Hepatocyte (in vitro differentiated cells): ENCODE results near the gene SLC8A2. TPM values are rescaled to one million over a fixed set of nuclear protein-coding genes. Genes with fewer than 3 reads are reported as not detected.

Experiments
- DNase-seq: peaks from one replicate; pipeline ENCODE4 v3.0.0-alpha.2; 2016; ENCODE audit warnings: low spot score
- H2AFZ ChIP-seq: fragments of 200-600 bp; sonication (generic); 2 replicates; pipeline ENCODE4 v1.6.0; 2016; ENCODE audit warnings: antibody characterized with exemption, mild to moderate bottlenecking
- H3K27ac ChIP-seq: fragments of 200-600 bp; sonication (generic); 2 replicates; pipeline ENCODE4 v1.5.1; 2016; ENCODE audit warnings: mild to moderate bottlenecking
- H3K27me3 ChIP-seq: fragments of 200-600 bp; sonication (generic); 2 replicates; pipeline ENCODE4 v1.6.1; 2016
- H3K36me3 ChIP-seq: fragments of 200-600 bp; sonication (generic); replicated peaks from 2 replicates; pipeline ENCODE4 v1.5.1; 2016; ENCODE audit warnings: low read depth; ENCODE audit not compliant: insufficient read depth
- H3K4me1 ChIP-seq: fragments of 200-600 bp; sonication (generic); 2 replicates; pipeline ENCODE4 v1.5.1; 2016; ENCODE audit warnings: mild to moderate bottlenecking, moderate library complexity; ENCODE audit not compliant: insufficient read depth
- H3K4me2 ChIP-seq: fragments of 200-600 bp; sonication (generic); 2 replicates; pipeline ENCODE4 v1.6.0; 2016
- H3K4me3 ChIP-seq: fragments of 200-600 bp; sonication (generic); 2 replicates; pipeline ENCODE4 v1.5.1; 2016; ENCODE audit warnings: mild to moderate bottlenecking
- H3K79me2 ChIP-seq: fragments of 200-600 bp; sonication (generic); 2 replicates; pipeline ENCODE4 v1.6.0; 2017; ENCODE audit warnings: mild to moderate bottlenecking
- H3K9me2 ChIP-seq: fragments of 200-600 bp; sonication (generic); replicated peaks from 2 replicates; pipeline ENCODE4 v1.6.0; 2017; ENCODE audit warnings: mild to moderate bottlenecking; ENCODE audit not compliant: insufficient read depth
- H3K9me3 ChIP-seq: fragments of 200-600 bp; sonication (generic); 2 replicates; pipeline ENCODE4 v1.5.1; 2016; ENCODE audit warnings: low read depth, mild to moderate bottlenecking
- H4K20me1 ChIP-seq: fragments of 200-600 bp; sonication (generic); 2 replicates; pipeline ENCODE4 v1.6.0; 2016; ENCODE audit warnings: mild to moderate bottlenecking; ENCODE audit not compliant: insufficient read depth, poor library complexity, severe bottlenecking
- EZH2 ChIP-seq: fragments of 200-600 bp; sonication (generic); IDR thresholded peaks from 2 replicates; pipeline ENCODE4 v1.6.1; 2016; ENCODE audit warnings: antibody characterized with exemption, mild to moderate bottlenecking, borderline replicate concordance
- EZH2phosphoT487 ChIP-seq: fragments of 200-600 bp; sonication (generic); IDR thresholded peaks from one replicate; pipeline ENCODE4 v1.6.1; 2018; ENCODE audit warnings: antibody characterized with exemption, mild to moderate bottlenecking, low read depth, moderate library complexity; ENCODE audit not compliant: unreplicated experiment, severe bottlenecking
- WGBS: methylation state at CpG from one replicate; pipeline ENCODE4 v1.1.6; 2016; ENCODE audit warnings: low lambda C conversion rate; ENCODE audit errors: missing lambda C conversion rate; 5-methylcytosine and 5-hydroxymethylcytosine counted together
- polyA plus RNA-seq: library from polyadenylated mRNA; unstranded; fragments of >200 nt; fragmentation: Nextera tagmentation; extraction: Ambion mirVana; gene quantifications from 2 replicates; pipeline ENCODE4 v1.2.1, GENCODE V29; 2016
- total RNA-seq: library from RNA; depleted of rRNA; stranded (reverse); fragments of >200 nt; gene quantifications from 2 replicates; pipeline ENCODE4 v1.2.3, GENCODE V29; 2014
- TF ChIP-seq, protein P1 (sequence below): fragments of 200-600 bp; sonication (generic); IDR thresholded peaks from 2 replicates; pipeline ENCODE4 v1.5.1; 2016; ENCODE audit warnings: antibody characterized with exemption, mild to moderate bottlenecking; ENCODE audit not compliant: poor library complexity

The SLC8A2 gene
- total and polyA plus RNA-seq, 2 experiments from 2014 or later: 0.24 to 1.1 TPM

DNA sequence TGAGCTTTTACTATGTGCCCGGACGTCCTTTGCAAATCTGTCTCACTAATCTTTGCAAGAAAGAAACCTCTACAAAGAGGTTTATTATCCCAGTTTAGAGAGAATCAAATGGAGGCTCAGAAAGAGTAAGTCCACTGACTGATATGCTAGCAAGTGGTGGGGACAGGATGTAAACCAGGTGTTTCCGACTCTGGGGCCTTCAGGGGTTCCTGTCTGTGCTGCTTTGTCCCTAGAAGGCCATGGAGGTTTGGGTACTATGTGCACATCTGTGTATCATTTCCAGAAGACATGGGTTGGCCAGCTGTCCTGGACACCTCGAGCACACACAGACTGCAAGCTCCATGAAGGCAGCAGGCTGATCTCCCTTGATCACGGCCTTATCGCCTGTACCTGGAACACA is 13.5 kb upstream of the SLC8A2 start:
- Histone ChIP-seq H3K4me3 (no peak overlapping the region), H3K27ac (peak overlapping the region; percentile 90)

DNA sequence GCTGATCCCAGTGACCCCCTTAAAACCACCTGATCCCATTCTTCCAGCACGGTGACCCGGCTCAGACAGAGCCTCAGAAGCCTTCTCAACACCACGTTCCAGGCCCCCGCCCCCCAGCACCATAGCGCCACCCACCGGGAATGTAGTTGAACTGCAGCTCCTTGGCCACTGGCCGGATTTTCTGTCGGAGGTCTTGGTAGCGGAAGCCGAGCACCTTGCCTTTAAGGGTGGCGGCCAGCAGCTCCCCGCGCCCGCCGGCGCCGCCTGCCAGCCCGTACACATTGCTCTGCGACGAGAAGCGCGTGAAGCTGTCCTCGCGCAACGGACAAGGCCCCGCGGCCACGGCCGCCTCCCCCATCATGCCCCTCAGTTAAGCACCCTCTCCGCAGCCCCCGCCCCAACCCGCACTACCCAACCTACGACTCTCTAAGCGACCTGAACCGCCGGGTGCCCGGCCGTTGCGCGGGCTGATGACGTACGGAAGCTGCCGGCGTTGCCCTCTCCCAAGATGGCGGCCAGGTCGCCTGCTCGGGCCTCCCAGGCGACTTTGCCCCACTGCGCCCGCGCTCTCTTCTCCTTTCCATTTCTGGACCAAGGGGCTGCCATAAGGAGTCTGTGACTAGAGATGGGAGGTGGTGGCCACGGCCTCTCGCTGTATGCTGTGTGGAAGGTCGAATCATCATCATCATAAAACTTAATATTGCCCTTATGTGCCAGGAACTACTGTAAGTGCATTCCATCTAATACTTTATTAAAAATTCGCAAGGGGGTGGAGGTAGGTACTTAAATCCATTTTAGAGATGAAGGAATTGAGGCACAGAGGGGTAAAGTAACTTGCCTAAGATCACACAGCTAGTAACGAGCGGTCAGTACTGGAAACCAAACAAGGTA is 12.4 kb upstream of the SLC8A2 start, which contains the start of gene KPTN:
TSS of gene KPTN (minus strand) at position 420 of the 891 bp plus-strand sequence. CDS start at position 361, 59 bp downstream.
- Histone ChIP-seq H3K36me3 (no peaks in the 10 kb centered on the region), H3K9me2 (no peaks in the 10 kb centered on the region), H4K20me1 (no peaks in the 10 kb centered on the region), H3K4me1 (peaks cover 6% of the 10 kb centered on the region), H3K27ac (peak within 1 kb of the TSS; percentile 90), H3K27me3 (no peaks in the 10 kb centered on the region), H3K4me3 (peak within 1 kb of the TSS; percentile 60), H3K4me2 (peak within 1 kb of the TSS; percentile 82), H3K79me2 (no peaks in the 10 kb centered on the region), H2AFZ (peak within 1 kb of the TSS; percentile 85), H3K9me3 (no peaks in the 10 kb centered on the region)
- TF ChIP-seq EZH2 (no peak), EZH2phosphoT487 (no peak)
- TF ChIP-seq, protein P1, sequence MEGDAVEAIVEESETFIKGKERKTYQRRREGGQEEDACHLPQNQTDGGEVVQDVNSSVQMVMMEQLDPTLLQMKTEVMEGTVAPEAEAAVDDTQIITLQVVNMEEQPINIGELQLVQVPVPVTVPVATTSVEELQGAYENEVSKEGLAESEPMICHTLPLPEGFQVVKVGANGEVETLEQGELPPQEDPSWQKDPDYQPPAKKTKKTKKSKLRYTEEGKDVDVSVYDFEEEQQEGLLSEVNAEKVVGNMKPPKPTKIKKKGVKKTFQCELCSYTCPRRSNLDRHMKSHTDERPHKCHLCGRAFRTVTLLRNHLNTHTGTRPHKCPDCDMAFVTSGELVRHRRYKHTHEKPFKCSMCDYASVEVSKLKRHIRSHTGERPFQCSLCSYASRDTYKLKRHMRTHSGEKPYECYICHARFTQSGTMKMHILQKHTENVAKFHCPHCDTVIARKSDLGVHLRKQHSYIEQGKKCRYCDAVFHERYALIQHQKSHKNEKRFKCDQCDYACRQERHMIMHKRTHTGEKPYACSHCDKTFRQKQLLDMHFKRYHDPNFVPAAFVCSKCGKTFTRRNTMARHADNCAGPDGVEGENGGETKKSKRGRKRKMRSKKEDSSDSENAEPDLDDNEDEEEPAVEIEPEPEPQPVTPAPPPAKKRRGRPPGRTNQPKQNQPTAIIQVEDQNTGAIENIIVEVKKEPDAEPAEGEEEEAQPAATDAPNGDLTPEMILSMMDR: peak; percentile 98
- DNase-seq: peak; percentile 95
- 6% methylated on average over 47 of the region's 57 CpGs for WGBS

More for the DNA sequence above, 13.5 kb upstream of the SLC8A2 start:
- peaks cover 6% of the 10 kb centered on the region for H3K4me1 ChIP-seq
- H3K9me3 ChIP-seq: no peaks in the 10 kb centered on the region
- H2AFZ ChIP-seq: no peak overlapping the region
- WGBS: 96% methylated on average over 6 of the region's 6 CpGs
- no peaks in the 10 kb centered on the region for H3K79me2 ChIP-seq
- no peaks in the 10 kb centered on the region for H3K9me2 ChIP-seq
- H3K27me3 ChIP-seq: no peaks in the 10 kb centered on the region
- DNase-seq: no peak
- H4K20me1 ChIP-seq: no peaks in the 10 kb centered on the region
- no peak for TF ChIP-seq EZH2
- TF ChIP-seq, protein P1: no peak
- no peak for TF ChIP-seq EZH2phosphoT487
- H3K4me2 ChIP-seq: peak overlapping the region; percentile 82
- no peaks in the 10 kb centered on the region for H3K36me3 ChIP-seq

- Histone ChIP-seq H3K36me3 (no peaks in the 10 kb centered on the region), H3K27me3 (no peaks in the 10 kb centered on the region), H2AFZ (peak overlapping the region; percentile 5), H3K4me2 (peak overlapping the region; percentile 82), H3K79me2 (no peaks in the 10 kb centered on the region), H4K20me1 (no peaks in the 10 kb centered on the region), H3K27ac (no peak overlapping the region), H3K4me1 (peaks cover 6% of the 10 kb centered on the region), H3K9me3 (no peaks in the 10 kb centered on the region), H3K4me3 (no peak overlapping the region), H3K9me2 (no peaks in the 10 kb centered on the region)
- 93% methylated on average over 15 of the region's 15 CpGs for WGBS
- TF ChIP-seq, protein P1: no peak
- TF ChIP-seq EZH2 (no peak), EZH2phosphoT487 (no peak)
- no peak for DNase-seq
Observed at GRCh38 chr19:47483200-47483599, 11.5 kb upstream of the SLC8A2 start.
